SH-SY5Y (cell line): Measurements from ENCODE around the gene AGBL3.

ENCODE experiments used
- GATA2 ChIP-seq: IDR thresholded peaks from 2 replicates; pipeline ENCODE4 v1.6.1; 2011; ENCODE audit warnings: mild to moderate bottlenecking, low read depth, low read length
- GATA3 ChIP-seq: IDR thresholded peaks from 2 replicates; pipeline ENCODE4 v1.6.1; 2011; ENCODE audit warnings: low read depth, mild to moderate bottlenecking, low read length, moderate library complexity

- TF ChIP-seq GATA3 (no peak), GATA2 (no peak)
Measured at GRCh38 chr7:134999136-134999535, 12.8 kb downstream of the AGBL3 start.
